Measurements from ENCODE around the gene MEMO1.

DNA sequence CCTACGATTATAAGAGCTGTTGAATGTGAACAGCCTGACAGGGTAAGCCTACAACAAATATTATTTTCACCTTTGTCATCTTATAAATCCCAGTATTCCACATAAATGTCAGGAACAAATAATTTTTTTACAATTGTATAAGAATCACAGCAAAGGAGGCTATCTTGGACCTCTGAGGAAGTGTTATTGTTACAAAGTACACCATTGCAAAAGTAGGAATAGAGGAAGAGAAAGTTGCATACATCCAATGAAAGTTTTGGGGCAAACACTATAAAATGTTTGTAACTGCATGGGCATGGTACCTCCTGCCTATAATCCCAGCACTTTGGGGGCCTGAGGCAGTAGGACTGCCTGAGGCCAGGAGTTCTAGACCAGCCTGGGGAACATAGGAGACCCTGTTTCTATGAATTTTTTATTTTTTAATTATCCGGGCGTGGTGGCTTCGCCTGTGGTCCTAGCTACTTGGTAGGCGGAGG, 715 bp upstream of the MEMO1 start:
- TF ChIP-seq ZFX (IDR thresholded peaks at IDR 0.05; ENCODE audit: borderline replicate concordance): no peak
- TF ChIP-seq, protein P1, sequence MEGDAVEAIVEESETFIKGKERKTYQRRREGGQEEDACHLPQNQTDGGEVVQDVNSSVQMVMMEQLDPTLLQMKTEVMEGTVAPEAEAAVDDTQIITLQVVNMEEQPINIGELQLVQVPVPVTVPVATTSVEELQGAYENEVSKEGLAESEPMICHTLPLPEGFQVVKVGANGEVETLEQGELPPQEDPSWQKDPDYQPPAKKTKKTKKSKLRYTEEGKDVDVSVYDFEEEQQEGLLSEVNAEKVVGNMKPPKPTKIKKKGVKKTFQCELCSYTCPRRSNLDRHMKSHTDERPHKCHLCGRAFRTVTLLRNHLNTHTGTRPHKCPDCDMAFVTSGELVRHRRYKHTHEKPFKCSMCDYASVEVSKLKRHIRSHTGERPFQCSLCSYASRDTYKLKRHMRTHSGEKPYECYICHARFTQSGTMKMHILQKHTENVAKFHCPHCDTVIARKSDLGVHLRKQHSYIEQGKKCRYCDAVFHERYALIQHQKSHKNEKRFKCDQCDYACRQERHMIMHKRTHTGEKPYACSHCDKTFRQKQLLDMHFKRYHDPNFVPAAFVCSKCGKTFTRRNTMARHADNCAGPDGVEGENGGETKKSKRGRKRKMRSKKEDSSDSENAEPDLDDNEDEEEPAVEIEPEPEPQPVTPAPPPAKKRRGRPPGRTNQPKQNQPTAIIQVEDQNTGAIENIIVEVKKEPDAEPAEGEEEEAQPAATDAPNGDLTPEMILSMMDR (IDR thresholded peaks at IDR 0.05): no peak

Measured in 22Rv1 (cell line).